GM21515 (cell line): ENCODE data around the gene RSPH10B2.
A peak's percentile ranks its signal among the peaks of the same experiment; 100 is the strongest.
"Not testable (repeated sequence)": the region's sequence is repeated elsewhere in the genome, so short reads cannot be mapped to it uniquely, and the experiment has no call there.

Source experiments
- ATAC-seq: cut with Tn5 transposase; IDR thresholded peaks from one replicate; pipeline ENCODE4 v1.9.1; 2021; ENCODE audit not compliant: unreplicated experiment

Gene RSPH10B2

GRCh38 chr7:6753964-6754363, at the start of gene RSPH10B2:
RSPH10B2 (plus strand) TSS chr7:6754103; CDS start chr7:6757678, 3,575 bp downstream.
- ATAC-seq = not testable (repeated sequence)

GRCh38 chr7:6705959-6706665, 47.8 kb upstream of the RSPH10B2 start:
- ATAC-seq = peak; percentile 34

GRCh38 chr7:6706666-6707407, 47.1 kb upstream of the RSPH10B2 start, which contains the start of gene ZNF12:
ZNF12 (minus strand) TSS chr7:6706947; CDS start chr7:6705173, 1,774 bp downstream.
- ATAC-seq = peak; percentile 92

- ATAC-seq = no peak
Measured at GRCh38 chr7:6708304-6708703, 45.6 kb upstream of the RSPH10B2 start.

- ATAC-seq = no peak
Measured at GRCh38 chr7:6709808-6710207, 44.1 kb upstream of the RSPH10B2 start.

GRCh38 chr7:6714360-6714759, 39.5 kb upstream of the RSPH10B2 start:
- no peak for ATAC-seq

GRCh38 chr7:6715898-6716297, 38.0 kb upstream of the RSPH10B2 start:
- not testable (repeated sequence) for ATAC-seq

GRCh38 chr7:6718124-6718523, 35.8 kb upstream of the RSPH10B2 start:
- ATAC-seq = no peak

- ATAC-seq = not testable (repeated sequence)
Measured at GRCh38 chr7:6724351-6724750, 29.6 kb upstream of the RSPH10B2 start.

GRCh38 chr7:6725003-6725402, 28.9 kb upstream of the RSPH10B2 start:
- peak; percentile 75 for ATAC-seq

- ATAC-seq = not testable (repeated sequence)
Measured at GRCh38 chr7:6726341-6726740, 27.6 kb upstream of the RSPH10B2 start.

GRCh38 chr7:6727663-6728062, 26.2 kb upstream of the RSPH10B2 start:
- no peak for ATAC-seq

GRCh38 chr7:6728893-6729491, 24.9 kb upstream of the RSPH10B2 start:
- not testable (repeated sequence) for ATAC-seq

GRCh38 chr7:6729492-6730342, 24.2 kb upstream of the RSPH10B2 start:
- peak; percentile 87 for ATAC-seq

GRCh38 chr7:6730343-6730633, 23.6 kb upstream of the RSPH10B2 start:
- no peak for ATAC-seq

GRCh38 chr7:6738415-6738814, 15.5 kb upstream of the RSPH10B2 start:
- not testable (repeated sequence) for ATAC-seq

- not testable (repeated sequence) for ATAC-seq
Measured at GRCh38 chr7:6744410-6745100, 9.3 kb upstream of the RSPH10B2 start.

GRCh38 chr7:6749335-6749734, 4.6 kb upstream of the RSPH10B2 start:
- ATAC-seq = not testable (repeated sequence)

- not testable (repeated sequence) for ATAC-seq
Measured at GRCh38 chr7:6750173-6750572, 3.7 kb upstream of the RSPH10B2 start.

GRCh38 chr7:6761186-6761585, 7.3 kb downstream of the RSPH10B2 start:
- not testable (repeated sequence) for ATAC-seq
